Measurements from ENCODE around the gene CDON. TPM values are rescaled to one million over a fixed set of nuclear protein-coding genes. Genes with fewer than 3 reads are reported as not detected.
"Not testable (repeated sequence)": the region's sequence is repeated elsewhere in the genome, so short reads cannot be mapped to it uniquely, and the experiment has no call there.

Gene CDON
- total and polyA plus RNA-seq, 2 donors (not counting 1 experiment from before 2014, with no cell fraction given) = 0.01 TPM; not detected in 1

DNA sequence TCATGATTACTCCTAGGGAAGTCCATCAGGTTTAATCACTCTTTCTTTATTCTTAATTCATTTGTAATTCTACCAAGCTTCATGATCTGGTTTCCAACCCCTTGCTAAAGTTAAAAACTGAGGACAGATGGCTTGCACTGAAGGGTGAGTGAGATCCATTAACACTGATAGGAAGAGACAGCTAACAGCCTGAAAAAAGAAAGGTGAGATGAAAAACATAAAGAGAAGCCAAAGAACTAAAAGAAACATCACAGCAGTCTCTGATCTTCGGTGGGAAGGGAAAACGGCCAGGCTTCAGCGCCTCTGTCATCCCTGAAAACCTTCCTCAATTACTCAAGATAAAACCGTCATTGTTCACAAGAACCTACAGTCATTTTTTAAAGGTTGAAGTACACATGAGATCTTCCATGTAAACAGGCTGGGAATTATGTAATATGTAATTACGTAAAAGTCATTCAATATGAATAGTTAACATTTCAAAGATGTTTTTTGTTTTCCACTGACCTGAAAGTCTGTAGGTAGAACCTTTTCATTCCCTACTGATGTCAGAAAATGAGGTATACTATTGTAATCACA is 75.5 kb downstream of the CDON start:
- no CpG with 5 or more reads among the region's 5 CpGs for WGBS (ENCODE audit: insufficient coverage)
- no peak for TF ChIP-seq EZH2 (IDR thresholded peaks at IDR 0.05; ENCODE audit: borderline replicate concordance, insufficient read depth, low read depth, low read length, poor library complexity, severe bottlenecking)
- TF ChIP-seq, protein P1, sequence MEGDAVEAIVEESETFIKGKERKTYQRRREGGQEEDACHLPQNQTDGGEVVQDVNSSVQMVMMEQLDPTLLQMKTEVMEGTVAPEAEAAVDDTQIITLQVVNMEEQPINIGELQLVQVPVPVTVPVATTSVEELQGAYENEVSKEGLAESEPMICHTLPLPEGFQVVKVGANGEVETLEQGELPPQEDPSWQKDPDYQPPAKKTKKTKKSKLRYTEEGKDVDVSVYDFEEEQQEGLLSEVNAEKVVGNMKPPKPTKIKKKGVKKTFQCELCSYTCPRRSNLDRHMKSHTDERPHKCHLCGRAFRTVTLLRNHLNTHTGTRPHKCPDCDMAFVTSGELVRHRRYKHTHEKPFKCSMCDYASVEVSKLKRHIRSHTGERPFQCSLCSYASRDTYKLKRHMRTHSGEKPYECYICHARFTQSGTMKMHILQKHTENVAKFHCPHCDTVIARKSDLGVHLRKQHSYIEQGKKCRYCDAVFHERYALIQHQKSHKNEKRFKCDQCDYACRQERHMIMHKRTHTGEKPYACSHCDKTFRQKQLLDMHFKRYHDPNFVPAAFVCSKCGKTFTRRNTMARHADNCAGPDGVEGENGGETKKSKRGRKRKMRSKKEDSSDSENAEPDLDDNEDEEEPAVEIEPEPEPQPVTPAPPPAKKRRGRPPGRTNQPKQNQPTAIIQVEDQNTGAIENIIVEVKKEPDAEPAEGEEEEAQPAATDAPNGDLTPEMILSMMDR (IDR thresholded peaks at IDR 0.05) = no peak
- no peaks in the 10 kb centered on the region for H3K9me3 Mint-ChIP-seq (ENCODE audit: insufficient read depth)
- no peak for DNase-seq
- no peak overlapping the region for H3K27ac Mint-ChIP-seq
- H4K20me1 ChIP-seq (ENCODE audit: control insufficient read depth, insufficient read depth, low read length, poor library complexity, severe bottlenecking) = no peaks in the 10 kb centered on the region
- H3K4me3 Mint-ChIP-seq = no peak overlapping the region
- no peaks in the 10 kb centered on the region for H3K4me1 Mint-ChIP-seq
- H3K9ac ChIP-seq (ENCODE audit: low read length) = no peak overlapping the region
- no peak overlapping the region for H2AFZ ChIP-seq (ENCODE audit: insufficient read depth, low read depth, low read length, poor library complexity, severe bottlenecking)
- no peak overlapping the region for H3K27ac ChIP-seq (ENCODE audit: low read length in 2 of 2)
- ChIA-PET CTCF (no interaction called here), POLR2A (no interaction called here)
- no peaks in the 10 kb centered on the region for H3K79me2 ChIP-seq (ENCODE audit: control insufficient read depth, insufficient read depth, low read length)
- no peaks in the 10 kb centered on the region for H3K27me3 ChIP-seq (replicated peaks in 1 of 4; ENCODE audit: control extremely low read depth in 1 of 4, control insufficient read depth in 3 of 4, insufficient read depth in 4 of 4, low read length in 3 of 4)
- no peaks in the 10 kb centered on the region for H3K4me1 ChIP-seq (ENCODE audit: control insufficient read depth in 2 of 2, insufficient read depth in 2 of 2, low read length in 2 of 2)
- H3K36me3 ChIP-seq (replicated peaks in 1 of 2; ENCODE audit: control extremely low read depth in 1 of 2, control insufficient read depth in 1 of 2, extremely low read depth in 1 of 2, insufficient read depth in 2 of 2, low read length in 1 of 2) = no peaks in the 10 kb centered on the region
- peaks cover 9% of the 10 kb centered on the region for H3K27me3 Mint-ChIP-seq
- H3K4me2 ChIP-seq (replicated peaks; ENCODE audit: low read depth, low read length, poor library complexity, severe bottlenecking) = no peak overlapping the region
- peaks cover 0 to 4% (median 0%) of the 10 kb centered on the region in 3 donors for H3K9me3 ChIP-seq (ENCODE audit: control extremely low read depth in 1 of 3, control insufficient read depth in 2 of 3, insufficient read depth in 1 of 3, low read length in 2 of 3)
- no peak overlapping the region for H3K4me3 ChIP-seq (ENCODE audit: control extremely low read depth in 1 of 5, extremely low read depth in 1 of 5, insufficient read depth in 1 of 5, low read depth in 2 of 5, low read length in 4 of 5)
- no peak for ATAC-seq (ENCODE audit: low read depth)
- intact Hi-C loops (cut with micrococcal nuclease) = no loop called here

DNA sequence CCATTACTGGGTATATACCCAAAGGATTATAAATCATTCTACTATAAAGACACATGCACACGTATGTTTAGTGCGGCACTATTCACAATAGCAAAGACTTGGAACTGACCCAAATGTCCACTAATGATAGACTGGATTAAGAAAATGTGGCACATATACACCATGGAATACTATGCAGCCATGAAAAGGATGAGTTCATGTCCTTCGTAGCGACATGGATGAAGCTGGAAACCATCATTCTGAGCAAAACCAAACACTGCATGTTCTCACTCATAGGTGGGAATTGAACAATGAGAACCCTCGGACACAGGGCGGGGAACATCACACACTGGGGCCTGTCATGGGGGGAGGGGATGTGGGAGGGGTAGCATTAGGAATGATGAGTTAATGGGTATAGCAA is 76.7 kb downstream of the CDON start:
- H3K4me3 ChIP-seq (ENCODE audit: control extremely low read depth in 1 of 5, extremely low read depth in 1 of 5, insufficient read depth in 1 of 5, low read depth in 2 of 5, low read length in 4 of 5); H3K9me3 Mint-ChIP-seq (ENCODE audit: insufficient read depth); ATAC-seq (ENCODE audit: low read depth); H3K4me1 ChIP-seq (ENCODE audit: control insufficient read depth in 2 of 2, insufficient read depth in 2 of 2, low read length in 2 of 2); H3K4me1 Mint-ChIP-seq; H3K79me2 ChIP-seq (ENCODE audit: control insufficient read depth, insufficient read depth, low read length); H3K9ac ChIP-seq (ENCODE audit: low read length); H3K36me3 ChIP-seq (replicated peaks in 1 of 2; ENCODE audit: control extremely low read depth in 1 of 2, control insufficient read depth in 1 of 2, extremely low read depth in 1 of 2, insufficient read depth in 2 of 2, low read length in 1 of 2); intact Hi-C loops (cut with micrococcal nuclease); H3K27ac ChIP-seq (ENCODE audit: low read length in 2 of 2); H2AFZ ChIP-seq (ENCODE audit: insufficient read depth, low read depth, low read length, poor library complexity, severe bottlenecking); H3K27ac Mint-ChIP-seq; H3K4me3 Mint-ChIP-seq; H3K27me3 Mint-ChIP-seq; H4K20me1 ChIP-seq (ENCODE audit: control insufficient read depth, insufficient read depth, low read length, poor library complexity, severe bottlenecking); POLR2A ChIA-PET; DNase-seq; H3K9me3 ChIP-seq (ENCODE audit: control extremely low read depth in 1 of 3, control insufficient read depth in 2 of 3, insufficient read depth in 1 of 3, low read length in 2 of 3); CTCF ChIA-PET; H3K4me2 ChIP-seq (replicated peaks; ENCODE audit: low read depth, low read length, poor library complexity, severe bottlenecking); H3K27me3 ChIP-seq (replicated peaks in 1 of 4; ENCODE audit: control extremely low read depth in 1 of 4, control insufficient read depth in 3 of 4, insufficient read depth in 4 of 4, low read length in 3 of 4): not testable (repeated sequence)
- 100% methylated on average over 1 of the region's 6 CpGs for WGBS (ENCODE audit: insufficient coverage)
